CD4-positive, alpha-beta T cell (primary cell): ENCODE data around the gene SETX. TPM values are rescaled to one million over a fixed set of nuclear protein-coding genes. Genes with fewer than 3 reads are reported as not detected.

Source experiments
- ATAC-seq: fragments of 200-7000 bp; cut with Tn5 transposase; one replicate; pipeline ENCODE4 v1.10.0; 2022; ENCODE audit warnings: mild to moderate bottlenecking; ENCODE audit not compliant: poor library complexity
- CTCF ChIA-PET: fragments of 350-600 bp; sonication (Branson Sonifier 250); formaldehyde crosslinking; loops from one replicate; lab custom pipeline; 2021; ENCODE audit warnings: antibody characterized with exemption, inconsistent platforms; lab: Charles Lee
- POLR2A ChIA-PET: fragments of 350-600 bp; sonication (Branson Sonifier 250); formaldehyde crosslinking; loops from one replicate; lab custom pipeline; 2021; ENCODE audit warnings: antibody characterized with exemption, inconsistent platforms; lab: Charles Lee
- DNase-seq, 14 experiments: peaks; one replicate each; pipeline ENCODE4 v3.0.0-alpha.2; 2013 to 2020; ENCODE audit warnings: mixed read lengths in 2 of 14
- H3K27ac ChIP-seq, 2 donors: one replicate each; pipeline versions ENCODE4 v1.5.1 to v1.7.0; 2013; ENCODE audit warnings: low read length in 2 of 2, low read depth in 1 of 2, mild to moderate bottlenecking in 1 of 2
- H3K27me3 ChIP-seq, 2 experiments: 1 replicate in 1 of 2; 2 replicates in 1 of 2; pipeline versions ENCODE4 v1.6.1 to v1.7.0; 2013; ENCODE audit warnings: low read length in 2 of 2, control low read depth in 1 of 2, mild to moderate bottlenecking in 1 of 2, moderate library complexity in 1 of 2; ENCODE audit not compliant: insufficient read depth in 2 of 2, control insufficient read depth in 1 of 2
- H3K36me3 ChIP-seq: one replicate; pipeline ENCODE4 v1.6.1; 2013; ENCODE audit warnings: low read length, control low read depth; ENCODE audit not compliant: insufficient read depth
- H3K4me1 ChIP-seq: one replicate; pipeline ENCODE4 v1.6.1; 2013; ENCODE audit warnings: low read length, control low read depth; ENCODE audit not compliant: insufficient read depth
- H3K4me3 ChIP-seq: one replicate; pipeline ENCODE4 v1.5.1; 2013; ENCODE audit warnings: mild to moderate bottlenecking, low read length, moderate library complexity
- H3K9me3 ChIP-seq, 2 experiments: 1 replicate in 1 of 2; 2 replicates in 1 of 2; pipeline versions ENCODE4 v1.6.1 to v1.7.0; 2013; ENCODE audit warnings: low read length in 2 of 2, mild to moderate bottlenecking in 2 of 2, control low read depth in 1 of 2, moderate library complexity in 1 of 2; ENCODE audit not compliant: control insufficient read depth in 1 of 2, insufficient read depth in 1 of 2
- H3K27ac Mint-ChIP-seq: one replicate; pipeline ENCODE4 v1.8.0; 2020; ENCODE audit warnings: mixed read lengths
- H3K27me3 Mint-ChIP-seq: one replicate; pipeline ENCODE4 v1.8.0; 2021; ENCODE audit warnings: mixed read lengths
- H3K36me3 Mint-ChIP-seq: one replicate; pipeline ENCODE4 v1.8.0; 2021; ENCODE audit warnings: low read depth, mixed read lengths
- H3K4me1 Mint-ChIP-seq: one replicate; pipeline ENCODE4 v1.8.0; 2021; ENCODE audit warnings: low read depth, mixed read lengths
- H3K4me3 Mint-ChIP-seq: one replicate; pipeline ENCODE4 v1.8.0; 2020; ENCODE audit warnings: mild to moderate bottlenecking, mixed read lengths
- H3K9me3 Mint-ChIP-seq: one replicate; pipeline ENCODE4 v1.8.0; 2020; ENCODE audit warnings: mixed read lengths
- intact Hi-C, 2 experiments: fragments of 100-400 bp; cut with DNase I in 1 of 2; cut with micrococcal nuclease in 1 of 2; formaldehyde crosslinking; loops; one replicate each; pipeline versions ENCODE4 v1.15.1 to v1.9.0; 2023 to 2025; cut with DNase I, micrococcal nuclease
- total RNA-seq, 174 experiments: library from RNA in 2 of 174; stranded (reverse) in 2 of 174; gene quantifications; one replicate each; pipeline ENCODE4 v1.2.3 and lab custom pipeline; 2021 to 2026
- TF ChIP-seq, protein P1 (sequence below): fragments of 200-600 bp; IDR thresholded peaks from one replicate; pipeline ENCODE4 v1.8.0; 2022; ENCODE audit warnings: antibody characterized with exemption, mild to moderate bottlenecking

Gene SETX
- total RNA-seq, 2 experiments from 2014 or later, result 36.1 to 37.7 TPM

DNA sequence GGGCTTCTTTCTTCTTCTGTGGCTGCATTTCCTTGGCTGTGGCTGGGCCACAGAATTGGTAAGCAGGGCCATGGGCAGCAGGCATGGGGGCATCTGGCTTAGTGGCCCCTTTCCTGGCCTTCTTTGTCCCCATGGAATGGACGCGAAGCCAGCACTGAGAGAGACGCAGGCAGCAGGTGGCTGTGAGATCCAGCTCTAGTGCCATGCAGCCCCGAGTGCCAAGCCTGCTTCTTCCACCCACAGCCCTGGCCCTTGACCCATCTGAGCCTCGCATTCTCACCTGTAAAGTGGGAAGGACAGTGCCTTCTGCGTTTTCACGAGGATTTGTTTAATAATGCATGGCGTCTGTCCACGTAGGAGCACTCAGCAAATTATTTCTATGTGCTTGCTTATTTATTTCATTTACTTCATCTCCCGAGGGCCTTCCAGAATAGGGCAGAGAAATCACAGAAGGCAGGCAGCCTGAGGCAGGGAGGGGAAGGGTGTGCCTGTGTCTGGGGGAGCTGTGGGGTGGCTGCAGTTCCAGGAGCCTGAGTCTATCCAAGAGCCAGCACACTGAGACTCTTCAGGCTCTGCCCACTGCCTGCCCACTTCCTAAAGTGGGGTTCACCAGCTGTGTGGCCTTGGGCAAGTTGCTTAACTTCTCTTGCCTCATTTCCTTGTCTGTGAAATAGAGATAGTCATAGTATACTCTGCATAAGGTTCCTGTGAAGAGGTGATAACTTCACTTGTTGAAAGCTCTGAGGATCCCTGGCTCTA, 137.7 kb downstream of the SETX start:
- H3K9me3 Mint-ChIP-seq, result no peaks in the 10 kb centered on the region
- no peak overlapping the region for H3K27ac ChIP-seq
- ATAC-seq (no peak), DNase-seq (peak in 2 of 14 experiments; percentile 28 to 44)
- H3K27me3 ChIP-seq, result no peaks in the 10 kb centered on the region
- CTCF ChIA-PET, result no interaction called here
- no peaks in the 10 kb centered on the region for H3K36me3 Mint-ChIP-seq
- intact Hi-C loops, result no loop called here
- no peaks in the 10 kb centered on the region for H3K4me1 ChIP-seq
- no peaks in the 10 kb centered on the region for H3K36me3 ChIP-seq
- POLR2A ChIA-PET, result no interaction called here
- H3K27me3 Mint-ChIP-seq, result peaks cover 10% of the 10 kb centered on the region
- no peaks in the 10 kb centered on the region for H3K9me3 ChIP-seq
- H3K4me1 Mint-ChIP-seq, result no peaks in the 10 kb centered on the region
- H3K4me3 ChIP-seq, result no peak overlapping the region
- TF ChIP-seq, protein P1, sequence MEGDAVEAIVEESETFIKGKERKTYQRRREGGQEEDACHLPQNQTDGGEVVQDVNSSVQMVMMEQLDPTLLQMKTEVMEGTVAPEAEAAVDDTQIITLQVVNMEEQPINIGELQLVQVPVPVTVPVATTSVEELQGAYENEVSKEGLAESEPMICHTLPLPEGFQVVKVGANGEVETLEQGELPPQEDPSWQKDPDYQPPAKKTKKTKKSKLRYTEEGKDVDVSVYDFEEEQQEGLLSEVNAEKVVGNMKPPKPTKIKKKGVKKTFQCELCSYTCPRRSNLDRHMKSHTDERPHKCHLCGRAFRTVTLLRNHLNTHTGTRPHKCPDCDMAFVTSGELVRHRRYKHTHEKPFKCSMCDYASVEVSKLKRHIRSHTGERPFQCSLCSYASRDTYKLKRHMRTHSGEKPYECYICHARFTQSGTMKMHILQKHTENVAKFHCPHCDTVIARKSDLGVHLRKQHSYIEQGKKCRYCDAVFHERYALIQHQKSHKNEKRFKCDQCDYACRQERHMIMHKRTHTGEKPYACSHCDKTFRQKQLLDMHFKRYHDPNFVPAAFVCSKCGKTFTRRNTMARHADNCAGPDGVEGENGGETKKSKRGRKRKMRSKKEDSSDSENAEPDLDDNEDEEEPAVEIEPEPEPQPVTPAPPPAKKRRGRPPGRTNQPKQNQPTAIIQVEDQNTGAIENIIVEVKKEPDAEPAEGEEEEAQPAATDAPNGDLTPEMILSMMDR, result no peak
- no peak overlapping the region for H3K4me3 Mint-ChIP-seq
- no peak overlapping the region for H3K27ac Mint-ChIP-seq

DNA sequence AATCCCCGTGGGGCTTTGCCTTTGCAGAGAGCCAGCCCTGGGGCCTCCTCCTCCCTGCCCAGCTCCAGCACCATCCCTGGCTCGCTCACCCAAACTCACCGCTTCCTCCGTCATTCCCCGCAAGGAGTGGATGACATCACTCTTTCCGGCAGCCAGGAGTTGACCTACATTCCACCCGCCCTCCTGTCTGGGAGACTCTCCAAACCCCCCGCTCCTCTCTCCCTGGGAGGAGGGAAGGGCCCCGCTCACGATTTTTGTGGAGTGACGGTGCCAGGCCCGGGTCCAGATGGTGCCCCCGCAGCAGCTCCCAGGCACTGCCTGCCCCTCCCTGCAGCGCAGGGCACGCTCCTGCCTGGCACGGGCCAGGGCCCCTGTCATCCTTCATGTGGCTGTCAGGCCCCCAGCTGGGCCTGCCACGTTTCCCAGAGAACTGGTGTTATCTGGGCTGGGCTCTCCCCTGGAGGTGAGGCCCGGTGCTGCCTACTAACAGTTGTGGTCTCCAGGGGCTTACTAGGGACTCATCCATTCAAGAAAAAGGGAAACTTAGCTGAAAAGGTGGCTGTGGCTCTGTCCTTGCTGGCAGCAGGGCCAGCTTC, 140.7 kb downstream of the SETX start:
- no peaks in the 10 kb centered on the region for H3K4me1 Mint-ChIP-seq

GRCh38 chr9:132211570-132211969, 143.2 kb downstream of the SETX start:
- Histone ChIP-seq H3K4me1 (no peaks in the 10 kb centered on the region), H3K27ac (no peak overlapping the region), H3K9me3 (no peaks in the 10 kb centered on the region), H3K27me3 (no peaks in the 10 kb centered on the region), H3K36me3 (no peaks in the 10 kb centered on the region), H3K4me3 (no peak overlapping the region)
- POLR2A ChIA-PET, result no interaction called here
- Mint-ChIP-seq H3K4me3 (no peak overlapping the region), H3K9me3 (no peaks in the 10 kb centered on the region), H3K27me3 (peaks cover 15% of the 10 kb centered on the region), H3K36me3 (no peaks in the 10 kb centered on the region), H3K27ac (no peak overlapping the region), H3K4me1 (no peaks in the 10 kb centered on the region)
- ATAC-seq (no peak), DNase-seq (no peak)
- CTCF ChIA-PET, result no interaction called here
- intact Hi-C loops, result no loop called here
- TF ChIP-seq, protein P1, result no peak

More for the DNA sequence above, 140.7 kb downstream of the SETX start:
- Mint-ChIP-seq H3K27me3 (peaks cover 10% of the 10 kb centered on the region), H3K4me3 (no peak overlapping the region), H3K27ac (no peak overlapping the region), H3K9me3 (no peaks in the 10 kb centered on the region), H3K36me3 (no peaks in the 10 kb centered on the region)
- H3K4me3 ChIP-seq, result no peak overlapping the region
- no peaks in the 10 kb centered on the region for H3K4me1 ChIP-seq
- no peaks in the 10 kb centered on the region for H3K9me3 ChIP-seq
- H3K27ac ChIP-seq, result no peak overlapping the region
- POLR2A ChIA-PET, result no interaction called here
- intact Hi-C loops, result no loop called here
- ATAC-seq (no peak), DNase-seq (no peak)
- no peaks in the 10 kb centered on the region for H3K36me3 ChIP-seq
- CTCF ChIA-PET, result no interaction called here
- TF ChIP-seq, protein P1, result no peak
- no peaks in the 10 kb centered on the region for H3K27me3 ChIP-seq

Other genes with a start within 250 kb of the SETX start
- gene NTNG2, start 192.9 kb downstream of the SETX start, total RNA-seq, result 1 to 10 TPM; 2.2 to 2.6 TPM
- 10 to 100 TPM; 12.4 to 12.8 TPM for gene TTF1, start 51.9 kb upstream of the SETX start, total RNA-seq
- gene CFAP77, start 55.2 kb upstream of the SETX start, total RNA-seq, result not detected
- not detected for gene BARHL1, start 227.6 kb upstream of the SETX start, total RNA-seq